Measurements from ENCODE around the gene B4GALT3. TPM values are rescaled to one million over a fixed set of nuclear protein-coding genes. Genes with fewer than 3 reads are reported as not detected.

The B4GALT3 gene
- total RNA-seq, 3 donors from 2014 or later, result 25.1 to 35.9 (median 33.3) TPM

DNA sequence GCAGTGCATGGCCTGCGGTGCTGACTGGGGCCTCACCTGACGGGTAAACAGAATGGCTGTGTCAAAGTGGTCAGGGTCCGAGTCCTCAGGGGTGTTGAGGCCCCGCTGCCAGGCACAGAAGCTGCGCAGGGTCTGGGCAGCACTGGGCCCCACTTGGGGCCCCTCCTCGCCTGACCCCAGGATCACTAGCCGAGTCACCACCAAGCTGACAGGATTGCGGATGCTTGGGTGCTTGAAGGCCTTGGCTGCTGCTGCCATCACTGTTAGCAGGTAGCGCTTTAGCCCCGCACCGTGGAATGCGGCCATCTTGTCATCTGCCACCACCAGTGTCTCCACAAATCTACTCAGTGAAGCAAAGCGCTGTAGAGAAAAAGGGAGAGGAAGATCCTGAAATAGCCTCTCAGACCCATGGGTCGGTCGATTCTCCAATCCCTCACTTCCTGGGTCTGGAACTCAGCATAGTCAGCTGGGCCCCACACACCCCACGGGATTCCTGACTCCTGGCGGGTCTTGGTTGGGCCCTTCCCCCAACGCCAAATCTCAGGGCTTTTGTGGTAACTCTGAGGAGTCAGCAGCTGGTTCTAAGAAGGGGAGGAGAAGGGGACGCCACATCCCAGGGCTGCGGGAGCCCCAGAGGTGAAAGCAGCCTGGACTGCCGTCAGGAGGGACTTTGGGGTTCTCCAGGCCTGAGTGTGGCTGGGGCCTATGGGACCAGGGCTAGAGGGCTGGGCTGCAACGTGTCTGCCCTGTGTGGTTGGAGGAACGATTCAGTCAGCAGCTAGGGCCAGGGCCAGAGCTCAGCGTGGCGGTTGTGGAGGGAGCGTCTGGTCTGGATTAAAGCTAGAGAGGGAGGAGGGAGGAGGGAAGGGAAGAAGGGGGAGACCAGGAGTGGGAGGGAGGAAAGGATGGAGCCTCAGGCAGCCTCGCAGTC is 19.5 kb upstream of the B4GALT3 start:
- Histone ChIP-seq H3K36me3 (ENCODE audit: low read depth) (no peaks in the 10 kb centered on the region), H3K4me1 (ENCODE audit: low read depth) (peaks cover 10% of the 10 kb centered on the region), H3K9me3 (no peaks in the 10 kb centered on the region), H3K4me3 (no peak overlapping the region)
- TF ChIP-seq, protein P1, sequence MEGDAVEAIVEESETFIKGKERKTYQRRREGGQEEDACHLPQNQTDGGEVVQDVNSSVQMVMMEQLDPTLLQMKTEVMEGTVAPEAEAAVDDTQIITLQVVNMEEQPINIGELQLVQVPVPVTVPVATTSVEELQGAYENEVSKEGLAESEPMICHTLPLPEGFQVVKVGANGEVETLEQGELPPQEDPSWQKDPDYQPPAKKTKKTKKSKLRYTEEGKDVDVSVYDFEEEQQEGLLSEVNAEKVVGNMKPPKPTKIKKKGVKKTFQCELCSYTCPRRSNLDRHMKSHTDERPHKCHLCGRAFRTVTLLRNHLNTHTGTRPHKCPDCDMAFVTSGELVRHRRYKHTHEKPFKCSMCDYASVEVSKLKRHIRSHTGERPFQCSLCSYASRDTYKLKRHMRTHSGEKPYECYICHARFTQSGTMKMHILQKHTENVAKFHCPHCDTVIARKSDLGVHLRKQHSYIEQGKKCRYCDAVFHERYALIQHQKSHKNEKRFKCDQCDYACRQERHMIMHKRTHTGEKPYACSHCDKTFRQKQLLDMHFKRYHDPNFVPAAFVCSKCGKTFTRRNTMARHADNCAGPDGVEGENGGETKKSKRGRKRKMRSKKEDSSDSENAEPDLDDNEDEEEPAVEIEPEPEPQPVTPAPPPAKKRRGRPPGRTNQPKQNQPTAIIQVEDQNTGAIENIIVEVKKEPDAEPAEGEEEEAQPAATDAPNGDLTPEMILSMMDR (IDR thresholded peaks at IDR 0.05), result no peak
- ATAC-seq, result no peak
- intact Hi-C loops (cut with DNase I, micrococcal nuclease), result loop anchor here in 1 of 2 donors (10.0 kb wide), 1 partner anchor 188 kb away; no protein-coding TSS in a partner anchor
- peak in 1 of 3 donors; percentile 62 for DNase-seq

DNA sequence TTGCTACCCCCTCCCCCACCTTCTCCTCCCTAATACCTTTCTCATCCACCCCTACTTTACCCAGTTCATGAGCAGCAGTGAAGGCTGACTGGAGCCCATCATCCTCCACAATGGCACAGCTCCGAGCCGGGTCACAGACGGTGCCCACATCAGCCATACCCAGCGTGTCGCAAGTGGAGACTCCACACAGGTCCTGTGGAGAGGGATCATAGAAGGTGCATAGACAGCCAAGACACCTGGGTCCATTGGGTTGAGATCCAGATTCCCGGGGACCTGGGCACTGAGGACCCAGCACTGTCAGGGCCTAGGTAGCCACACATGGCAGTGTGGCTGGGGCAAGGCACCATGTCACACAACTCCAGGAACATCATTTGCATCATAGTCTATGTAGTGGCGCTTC is 18.8 kb upstream of the B4GALT3 start:
- H3K4me3 ChIP-seq, result no peak overlapping the region
- peaks cover 4% of the 10 kb centered on the region for H3K4me1 ChIP-seq (ENCODE audit: low read depth)

DNA sequence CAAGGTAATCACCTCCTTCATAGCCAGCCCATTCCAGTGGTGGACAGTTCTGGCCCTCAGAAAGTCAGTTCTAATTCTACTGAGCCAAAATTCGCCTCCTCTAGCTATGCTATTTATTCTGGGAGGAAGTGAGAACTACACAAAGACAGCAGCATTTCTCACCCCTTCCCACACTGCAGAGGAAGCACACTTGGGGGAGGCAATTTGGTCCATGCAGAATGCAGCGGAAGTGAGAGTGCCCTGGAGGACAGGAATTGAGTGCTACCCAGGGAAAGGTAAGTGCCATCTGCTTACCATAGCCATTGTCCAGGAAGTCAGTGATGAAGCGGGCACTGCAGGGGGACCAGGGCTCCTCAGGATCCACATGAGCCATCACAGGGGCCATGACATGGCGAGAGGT is 17.9 kb upstream of the B4GALT3 start:
- peaks cover 2% of the 10 kb centered on the region for H3K4me1 ChIP-seq (ENCODE audit: low read depth)
- ATAC-seq (no peak), DNase-seq (no peak)
- no peaks in the 10 kb centered on the region for H3K9me3 ChIP-seq
- H3K4me3 ChIP-seq, result no peak overlapping the region
- TF ChIP-seq, protein P1 (IDR thresholded peaks at IDR 0.05), result no peak
- intact Hi-C loops (cut with DNase I, micrococcal nuclease), result loop anchor here in 1 of 2 donors (10.0 kb wide), 1 partner anchor 190 kb away; no protein-coding TSS in a partner anchor
- no peaks in the 10 kb centered on the region for H3K36me3 ChIP-seq (ENCODE audit: low read depth)

More for the DNA sequence above, 18.8 kb upstream of the B4GALT3 start:
- DNase-seq (no peak), ATAC-seq (no peak)
- TF ChIP-seq, protein P1 (IDR thresholded peaks at IDR 0.05), result no peak
- intact Hi-C loops (cut with DNase I, micrococcal nuclease), result loop anchor here in 1 of 2 donors (10.0 kb wide), 1 partner anchor 189 kb away; no protein-coding TSS in a partner anchor
- Histone ChIP-seq H3K9me3 (no peaks in the 10 kb centered on the region), H3K36me3 (ENCODE audit: low read depth) (no peaks in the 10 kb centered on the region)

DNA sequence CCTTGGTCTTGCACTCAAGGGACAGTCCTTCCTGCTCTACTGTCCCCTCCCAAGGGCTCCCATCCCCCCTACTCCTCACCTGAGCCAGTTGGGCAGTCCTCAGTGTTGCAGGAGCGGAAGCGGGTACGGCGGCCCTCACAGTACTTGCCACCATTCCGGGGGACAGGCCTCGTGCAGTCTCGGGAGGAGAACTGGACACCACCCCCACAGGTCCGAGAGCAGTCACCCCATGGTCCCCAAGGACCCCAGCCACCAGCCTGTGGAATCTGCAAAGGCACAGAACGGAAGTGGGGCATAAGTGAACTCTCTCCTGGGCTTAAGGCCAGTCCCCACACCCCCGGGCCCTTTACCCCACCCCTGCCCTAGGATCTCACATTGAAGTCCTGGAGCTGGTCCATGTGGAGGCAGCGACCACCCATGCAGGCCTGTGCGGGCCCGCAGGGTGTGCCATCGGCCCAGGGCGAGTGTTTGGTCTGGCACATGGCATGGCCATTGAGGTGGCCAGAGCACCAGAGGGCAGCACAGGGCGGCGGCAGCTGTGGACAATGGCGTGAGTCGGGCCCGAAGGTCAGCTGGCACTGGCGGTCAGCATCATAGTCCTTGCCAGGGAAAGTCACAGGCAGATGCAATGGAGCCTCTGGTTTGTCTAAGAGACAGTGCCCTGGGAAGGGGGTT is 16.4 kb upstream of the B4GALT3 start:
- intact Hi-C loops (cut with DNase I, micrococcal nuclease), result loop anchor here in 1 of 2 donors (10.0 kb wide), 1 partner anchor 191 kb away; no protein-coding TSS in a partner anchor
- peaks cover 2% of the 10 kb centered on the region for H3K4me1 ChIP-seq (ENCODE audit: low read depth)
- TF ChIP-seq, protein P1 (IDR thresholded peaks at IDR 0.05), result no peak
- H3K9me3 ChIP-seq, result no peaks in the 10 kb centered on the region
- H3K4me3 ChIP-seq, result no peak overlapping the region
- peak in 1 of 3 donors; percentile 16 for DNase-seq
- no peaks in the 10 kb centered on the region for H3K36me3 ChIP-seq (ENCODE audit: low read depth)
- no peak for ATAC-seq

Data from mucosa of descending colon (tissue), 3 donors.